Left hindlimb (tissue), 1 donor: ENCODE results near the gene ORMDL2.
"Not testable (repeated sequence)": the region's sequence is repeated elsewhere in the genome, so short reads cannot be mapped to it uniquely, and the experiment has no call there.

Experiments
- DNase-seq: peaks from one replicate; pipeline ENCODE4 v3.0.0-alpha.2; 2018

Gene ORMDL2

DNA sequence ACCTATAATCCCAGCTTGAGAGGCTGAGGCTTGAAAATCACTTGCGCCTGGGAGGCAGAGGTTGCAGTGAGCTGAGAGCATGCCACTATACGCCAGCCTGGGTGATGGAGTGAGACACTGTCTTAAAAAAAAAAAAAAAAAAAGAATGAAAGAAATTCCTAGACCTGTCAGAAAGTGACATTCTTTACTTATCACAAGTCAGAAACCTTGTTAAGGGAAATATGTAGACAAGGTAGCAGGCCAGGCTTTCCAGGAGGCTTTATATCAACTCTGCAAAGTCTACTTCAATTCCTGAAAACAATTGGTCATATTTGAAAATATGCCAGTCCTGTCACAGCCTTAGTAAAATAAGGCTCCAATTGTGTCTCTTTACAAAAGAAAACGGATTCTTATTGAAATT is 44.0 kb downstream of the ORMDL2 start:
- no peak for DNase-seq

DNA sequence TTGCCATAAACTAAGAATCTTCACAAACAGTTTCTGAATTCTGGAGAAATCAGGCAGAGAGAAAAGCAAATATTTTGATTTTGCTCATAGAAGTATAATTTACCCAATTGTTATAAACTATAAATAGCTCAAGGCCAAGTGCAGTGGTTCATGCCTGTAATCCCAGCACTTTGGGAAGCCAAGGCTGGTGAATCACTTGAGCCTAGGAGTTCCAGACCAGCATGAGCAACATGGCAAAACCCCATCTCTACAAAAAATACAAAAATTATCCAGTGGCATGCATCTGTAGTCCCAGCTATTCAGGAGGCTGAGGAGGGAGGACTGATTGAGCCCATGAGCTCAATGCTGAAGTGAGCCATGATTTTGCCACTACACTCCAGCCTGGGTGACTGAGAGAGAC is 44.4 kb downstream of the ORMDL2 start:
- no peak for DNase-seq

DNA sequence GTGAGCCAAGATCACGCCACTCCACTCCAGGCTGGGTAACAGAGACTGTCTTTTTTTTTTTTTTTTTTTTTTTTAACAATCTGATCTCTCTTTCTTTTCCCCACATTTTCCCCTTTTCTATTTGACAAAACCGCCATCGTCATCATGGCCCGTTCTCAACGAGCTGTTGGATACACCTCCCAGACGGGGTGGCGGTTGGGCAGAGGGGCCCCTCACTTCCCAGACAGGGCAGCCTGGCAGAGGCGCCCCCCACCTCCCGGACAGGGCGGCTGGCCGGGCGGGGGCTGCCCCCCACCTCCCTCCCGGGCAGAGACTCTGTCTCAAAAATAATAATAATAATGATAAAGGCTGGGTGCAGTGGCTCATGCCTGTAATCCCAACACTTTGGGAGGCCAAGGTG is 45.1 kb downstream of the ORMDL2 start:
- not testable (repeated sequence) for DNase-seq

DNA sequence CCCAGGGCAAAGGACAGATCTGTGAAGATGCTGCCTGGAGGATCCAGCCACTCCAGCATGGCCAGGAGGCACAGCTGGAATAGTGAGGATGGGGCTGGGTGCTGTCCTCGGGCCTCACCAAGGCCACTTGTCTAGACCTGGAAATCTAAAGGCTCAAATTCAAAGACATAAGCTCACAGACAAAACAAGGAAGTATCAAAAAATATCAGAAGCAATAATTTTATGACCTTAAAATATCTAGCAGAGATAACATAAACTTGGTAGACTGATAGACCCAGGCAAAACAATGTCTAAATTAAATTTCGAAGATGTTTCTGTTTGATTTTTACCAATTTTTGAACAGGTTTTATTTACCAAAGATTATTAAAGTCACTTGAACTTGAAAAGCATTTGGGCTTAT is 47.5 kb downstream of the ORMDL2 start:
- DNase-seq: no peak

DNA sequence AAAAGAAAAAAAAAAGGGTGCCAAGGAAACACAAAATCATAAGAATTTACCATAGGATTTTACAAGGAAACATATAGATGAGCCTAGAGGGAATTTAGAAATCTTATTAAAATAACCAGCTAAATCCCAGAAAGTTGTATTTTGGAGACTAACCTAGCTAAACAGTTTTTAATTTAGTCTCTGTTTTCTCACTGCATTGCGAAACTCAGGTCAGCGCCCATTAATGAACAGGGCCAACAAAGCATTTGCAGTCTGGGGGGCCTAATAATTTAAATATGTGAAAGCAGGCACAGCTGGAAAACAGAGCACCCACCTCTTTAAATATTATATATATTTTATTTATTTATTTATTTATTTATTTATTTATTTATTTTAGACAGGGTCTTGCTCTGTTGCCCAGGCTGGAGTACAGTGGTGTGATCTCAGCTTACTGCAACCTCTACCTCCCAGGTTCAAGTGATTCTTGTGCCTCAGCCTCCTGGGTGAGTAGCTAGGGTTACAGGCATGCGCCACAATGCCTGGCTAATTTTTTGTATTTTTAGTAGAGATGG is 48.7 kb downstream of the ORMDL2 start:
- not testable (repeated sequence) for DNase-seq
